ENCODE measurements around the gene EP300.
A peak's percentile ranks its signal among the peaks of the same experiment; 100 is the strongest.

GRCh38 chr22:41204992-41205900, 112.9 kb downstream of the EP300 start, which contains the start of gene L3MBTL2:
- TF ChIP-seq CTCF (IDR thresholded peaks at IDR 0.05; ENCODE audit: low read depth, low read length, poor library complexity, severe bottlenecking) (peak; percentile 25), EZH2phosphoT487 (IDR thresholded peaks at IDR 0.05; ENCODE audit: borderline replicate concordance, low read length) (no peak)
